ENCODE results near the gene CRLF3.
"Not testable (repeated sequence)": the region's sequence is repeated elsewhere in the genome, so short reads cannot be mapped to it uniquely, and the experiment has no call there.

Gene CRLF3

GRCh38 chr17:30767641-30768404 is 56.7 kb downstream of the CRLF3 start:
- not testable (repeated sequence) for H3K9ac ChIP-seq (ENCODE audit: low read length); H3K9me3 ChIP-seq (ENCODE audit: control insufficient read depth, low read length); H3K4me3 ChIP-seq (ENCODE audit: low read length); H3K4me1 ChIP-seq (ENCODE audit: control insufficient read depth, insufficient read depth, low read length); H3K36me3 ChIP-seq (ENCODE audit: control insufficient read depth, insufficient read depth, low read length); H3K27me3 ChIP-seq (ENCODE audit: control insufficient read depth, insufficient read depth, low read length)

GRCh38 chr17:30761060-30761459 is 63.4 kb downstream of the CRLF3 start:
- no peaks in the 10 kb centered on the region for H3K27me3 ChIP-seq (ENCODE audit: control insufficient read depth, insufficient read depth, low read length)
- no peak overlapping the region for H3K4me3 ChIP-seq (ENCODE audit: low read length)
- H3K4me1 ChIP-seq (ENCODE audit: control insufficient read depth, insufficient read depth, low read length): no peaks in the 10 kb centered on the region
- H3K9ac ChIP-seq (ENCODE audit: low read length): no peak overlapping the region
- no peaks in the 10 kb centered on the region for H3K36me3 ChIP-seq (ENCODE audit: control insufficient read depth, insufficient read depth, low read length)
- no peaks in the 10 kb centered on the region for H3K9me3 ChIP-seq (ENCODE audit: control insufficient read depth, low read length)

- H3K27me3 ChIP-seq (ENCODE audit: control insufficient read depth, insufficient read depth, low read length); H3K36me3 ChIP-seq (ENCODE audit: control insufficient read depth, insufficient read depth, low read length); H3K4me3 ChIP-seq (ENCODE audit: low read length); H3K9ac ChIP-seq (ENCODE audit: low read length); H3K4me1 ChIP-seq (ENCODE audit: control insufficient read depth, insufficient read depth, low read length); H3K9me3 ChIP-seq (ENCODE audit: control insufficient read depth, low read length): not testable (repeated sequence)
These were observed 71.2 kb downstream of the CRLF3 start for GRCh38 chr17:30753291-30753690.

GRCh38 chr17:30750982-30751381 is 73.5 kb downstream of the CRLF3 start:
- not testable (repeated sequence) for H3K27me3 ChIP-seq (ENCODE audit: control insufficient read depth, insufficient read depth, low read length); H3K9me3 ChIP-seq (ENCODE audit: control insufficient read depth, low read length); H3K4me3 ChIP-seq (ENCODE audit: low read length); H3K36me3 ChIP-seq (ENCODE audit: control insufficient read depth, insufficient read depth, low read length); H3K9ac ChIP-seq (ENCODE audit: low read length); H3K4me1 ChIP-seq (ENCODE audit: control insufficient read depth, insufficient read depth, low read length)

GRCh38 chr17:30747621-30748020 is 76.9 kb downstream of the CRLF3 start:
- not testable (repeated sequence) for H3K27me3 ChIP-seq (ENCODE audit: control insufficient read depth, insufficient read depth, low read length); H3K9ac ChIP-seq (ENCODE audit: low read length); H3K9me3 ChIP-seq (ENCODE audit: control insufficient read depth, low read length); H3K36me3 ChIP-seq (ENCODE audit: control insufficient read depth, insufficient read depth, low read length); H3K4me3 ChIP-seq (ENCODE audit: low read length); H3K4me1 ChIP-seq (ENCODE audit: control insufficient read depth, insufficient read depth, low read length)

GRCh38 chr17:30742669-30743068 is 81.8 kb downstream of the CRLF3 start:
- not testable (repeated sequence) for H3K27me3 ChIP-seq (ENCODE audit: control insufficient read depth, insufficient read depth, low read length); H3K36me3 ChIP-seq (ENCODE audit: control insufficient read depth, insufficient read depth, low read length); H3K9ac ChIP-seq (ENCODE audit: low read length); H3K4me3 ChIP-seq (ENCODE audit: low read length); H3K4me1 ChIP-seq (ENCODE audit: control insufficient read depth, insufficient read depth, low read length); H3K9me3 ChIP-seq (ENCODE audit: control insufficient read depth, low read length)

GRCh38 chr17:30736371-30736770 is 88.1 kb downstream of the CRLF3 start:
- H3K9me3 ChIP-seq (ENCODE audit: control insufficient read depth, low read length); H3K4me1 ChIP-seq (ENCODE audit: control insufficient read depth, insufficient read depth, low read length); H3K4me3 ChIP-seq (ENCODE audit: low read length); H3K9ac ChIP-seq (ENCODE audit: low read length); H3K27me3 ChIP-seq (ENCODE audit: control insufficient read depth, insufficient read depth, low read length); H3K36me3 ChIP-seq (ENCODE audit: control insufficient read depth, insufficient read depth, low read length): not testable (repeated sequence)

- H3K4me3 ChIP-seq (ENCODE audit: low read length); H3K9ac ChIP-seq (ENCODE audit: low read length); H3K36me3 ChIP-seq (ENCODE audit: control insufficient read depth, insufficient read depth, low read length); H3K27me3 ChIP-seq (ENCODE audit: control insufficient read depth, insufficient read depth, low read length); H3K4me1 ChIP-seq (ENCODE audit: control insufficient read depth, insufficient read depth, low read length); H3K9me3 ChIP-seq (ENCODE audit: control insufficient read depth, low read length): not testable (repeated sequence)
These were observed 88.8 kb downstream of the CRLF3 start for GRCh38 chr17:30735644-30736043.

GRCh38 chr17:30735206-30735605 is 89.3 kb downstream of the CRLF3 start:
- H3K4me3 ChIP-seq (ENCODE audit: low read length); H3K36me3 ChIP-seq (ENCODE audit: control insufficient read depth, insufficient read depth, low read length); H3K27me3 ChIP-seq (ENCODE audit: control insufficient read depth, insufficient read depth, low read length); H3K9me3 ChIP-seq (ENCODE audit: control insufficient read depth, low read length); H3K9ac ChIP-seq (ENCODE audit: low read length); H3K4me1 ChIP-seq (ENCODE audit: control insufficient read depth, insufficient read depth, low read length): not testable (repeated sequence)

GRCh38 chr17:30734153-30734552 is 90.3 kb downstream of the CRLF3 start:
- H3K9ac ChIP-seq (ENCODE audit: low read length); H3K36me3 ChIP-seq (ENCODE audit: control insufficient read depth, insufficient read depth, low read length); H3K4me3 ChIP-seq (ENCODE audit: low read length); H3K9me3 ChIP-seq (ENCODE audit: control insufficient read depth, low read length); H3K4me1 ChIP-seq (ENCODE audit: control insufficient read depth, insufficient read depth, low read length); H3K27me3 ChIP-seq (ENCODE audit: control insufficient read depth, insufficient read depth, low read length): not testable (repeated sequence)

All from mucosa of stomach (tissue), 1 donor.